Nephron progenitor cell (in vitro differentiated cells): ENCODE measurements around the gene ABI3BP.
"Not testable (repeated sequence)": the region's sequence is repeated elsewhere in the genome, so short reads cannot be mapped to it uniquely, and the experiment has no call there.

Source experiments
- DNase-seq: peaks from one replicate; pipeline ENCODE4 v3.0.0; 2021
- H3K27ac Mint-ChIP-seq: 2 replicates; pipeline ENCODE4 v1.8.0; 2021; ENCODE audit warnings: mild to moderate bottlenecking, moderate library complexity, mixed read lengths
- H3K27me3 Mint-ChIP-seq: 2 replicates; pipeline ENCODE4 v1.8.0; 2021; ENCODE audit warnings: mild to moderate bottlenecking, low read depth, mixed read lengths; ENCODE audit not compliant: poor library complexity
- H3K36me3 Mint-ChIP-seq: 2 replicates; pipeline ENCODE4 v1.8.0; 2021; ENCODE audit warnings: low read depth, mixed read lengths
- H3K4me1 Mint-ChIP-seq: 2 replicates; pipeline ENCODE4 v1.8.0; 2021; ENCODE audit warnings: mixed read lengths
- H3K4me3 Mint-ChIP-seq: 2 replicates; pipeline ENCODE4 v1.8.0; 2021; ENCODE audit warnings: mild to moderate bottlenecking, moderate library complexity, mixed read lengths
- H3K9me3 Mint-ChIP-seq: 2 replicates; pipeline ENCODE4 v1.8.0; 2021; ENCODE audit warnings: mild to moderate bottlenecking, moderate library complexity, mixed read lengths
- CTCF ChIP-seq: fragments of 200-600 bp; sonication (generic); IDR thresholded peaks from 2 replicates; pipeline ENCODE4 v1.5.0; 2021; ENCODE audit warnings: antibody characterized with exemption

The ABI3BP gene

DNA sequence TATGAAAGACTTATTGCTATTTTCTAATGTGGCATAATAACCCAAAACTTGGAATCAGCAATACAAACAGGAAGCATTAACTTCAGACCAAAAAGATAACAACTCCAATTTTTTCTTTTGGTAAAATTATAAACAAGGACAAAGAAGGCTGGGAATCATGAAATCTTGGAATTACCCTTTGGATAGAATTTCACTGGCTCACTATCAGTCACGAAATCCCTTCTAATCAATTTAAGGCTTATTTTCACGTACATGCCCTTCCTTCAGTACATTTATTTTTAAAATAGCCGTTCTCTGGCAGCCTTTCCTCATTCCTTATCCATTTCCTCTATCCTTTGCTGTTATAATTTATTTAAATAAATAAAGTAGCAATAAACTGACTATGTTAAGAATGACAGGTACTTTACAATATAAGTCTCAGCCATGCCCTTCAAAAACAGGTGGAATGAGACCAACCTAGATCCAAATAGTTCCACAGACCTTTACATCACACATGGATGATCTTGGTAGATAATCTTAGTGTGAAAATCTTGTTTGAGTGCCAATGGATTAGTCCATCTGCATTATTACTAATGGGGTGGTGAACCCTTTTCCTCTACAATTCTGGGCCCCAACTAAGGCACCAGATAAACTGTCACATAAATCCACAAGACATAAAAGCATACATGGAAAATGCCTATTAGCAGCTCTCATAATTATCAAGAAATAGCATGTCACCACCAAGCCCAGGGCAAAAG lies 38.9 kb downstream of the ABI3BP start:
- Mint-ChIP-seq H3K36me3 (no peaks in the 10 kb centered on the region), H3K4me1 (no peaks in the 10 kb centered on the region), H3K27ac (no peak overlapping the region), H3K4me3 (no peak overlapping the region), H3K27me3 (peaks cover 3% of the 10 kb centered on the region), H3K9me3 (peaks cover 5% of the 10 kb centered on the region)
- DNase-seq, result no peak
- no peak for TF ChIP-seq CTCF

DNA sequence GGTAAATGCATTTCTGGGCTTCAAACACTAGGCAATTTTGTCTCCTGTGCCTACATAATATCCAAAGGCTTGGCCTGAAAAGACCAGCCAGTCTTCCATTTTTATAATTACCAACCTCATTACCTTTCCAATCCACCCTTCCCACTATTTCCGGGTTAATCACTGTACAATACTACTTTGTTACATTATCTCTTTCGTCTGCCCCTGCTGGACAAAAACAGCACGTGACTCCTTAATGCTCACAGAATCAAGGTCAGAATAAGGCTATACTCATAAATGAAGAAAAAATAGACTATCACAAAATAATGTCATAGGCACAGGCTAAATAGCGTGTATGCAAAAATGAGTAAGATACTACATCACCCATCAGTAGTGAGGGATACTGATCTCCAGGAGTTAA lies 40.1 kb downstream of the ABI3BP start:
- no peaks in the 10 kb centered on the region for H3K4me1 Mint-ChIP-seq
- H3K27ac Mint-ChIP-seq, result no peak overlapping the region
- no peak overlapping the region for H3K4me3 Mint-ChIP-seq
- no peak for DNase-seq
- H3K36me3 Mint-ChIP-seq, result no peaks in the 10 kb centered on the region
- TF ChIP-seq CTCF, result no peak
- H3K27me3 Mint-ChIP-seq, result peaks cover 3% of the 10 kb centered on the region
- no peaks in the 10 kb centered on the region for H3K9me3 Mint-ChIP-seq

DNA sequence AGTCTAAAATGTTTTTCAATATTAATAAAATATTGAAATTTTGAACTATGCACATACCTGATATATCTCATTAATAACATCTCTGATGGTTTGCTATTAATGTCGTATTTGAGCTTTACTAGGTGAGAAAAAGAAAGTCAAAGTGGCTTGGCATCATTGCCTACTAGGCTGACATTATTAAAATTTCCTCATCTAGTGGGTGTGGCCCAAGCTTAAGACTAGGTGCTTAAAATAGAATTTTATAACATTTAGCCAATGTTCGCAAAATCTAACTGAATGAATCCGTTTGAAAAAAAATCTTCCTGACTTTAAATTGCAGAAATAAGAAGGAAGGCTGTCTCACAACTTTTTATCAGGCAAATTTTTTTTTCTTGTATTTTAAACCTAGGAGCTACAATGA lies 46.1 kb downstream of the ABI3BP start:
- no peak for TF ChIP-seq CTCF
- Mint-ChIP-seq H3K4me1 (no peaks in the 10 kb centered on the region), H3K4me3 (no peak overlapping the region), H3K9me3 (no peaks in the 10 kb centered on the region), H3K36me3 (no peaks in the 10 kb centered on the region), H3K27me3 (no peaks in the 10 kb centered on the region), H3K27ac (no peak overlapping the region)
- DNase-seq, result no peak

- not testable (repeated sequence) for H3K27ac Mint-ChIP-seq, H3K4me1 Mint-ChIP-seq, H3K9me3 Mint-ChIP-seq, DNase-seq, H3K4me3 Mint-ChIP-seq, H3K27me3 Mint-ChIP-seq, H3K36me3 Mint-ChIP-seq
Observed at GRCh38 chr3:100946096-100946495, 47.1 kb downstream of the ABI3BP start.

DNA sequence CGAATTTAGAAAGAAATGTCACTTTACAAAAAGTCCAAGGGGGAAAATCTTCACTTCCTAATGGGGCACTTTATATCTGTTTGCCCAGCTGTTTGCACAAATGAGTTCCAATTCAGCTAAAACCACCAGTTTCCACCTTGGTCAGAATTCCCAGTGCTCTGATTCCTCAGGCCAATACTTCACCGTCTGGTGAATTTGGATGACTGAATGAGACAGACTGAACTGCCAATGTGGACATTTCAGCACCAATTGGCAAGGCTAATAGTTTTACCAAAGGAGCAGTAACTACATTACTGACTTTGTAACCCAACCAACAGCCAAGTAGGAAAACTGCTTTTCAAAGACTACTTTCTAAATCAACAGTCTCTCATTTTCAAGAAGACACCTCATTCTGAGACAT lies 51.8 kb downstream of the ABI3BP start:
- H3K27me3 Mint-ChIP-seq, result no peaks in the 10 kb centered on the region
- H3K4me3 Mint-ChIP-seq, result no peak overlapping the region
- DNase-seq, result no peak
- no peaks in the 10 kb centered on the region for H3K9me3 Mint-ChIP-seq
- no peaks in the 10 kb centered on the region for H3K36me3 Mint-ChIP-seq
- H3K4me1 Mint-ChIP-seq, result no peaks in the 10 kb centered on the region
- H3K27ac Mint-ChIP-seq, result no peak overlapping the region
- no peak for TF ChIP-seq CTCF

- Mint-ChIP-seq H3K27me3 (no peaks in the 10 kb centered on the region), H3K4me3 (no peak overlapping the region), H3K9me3 (no peaks in the 10 kb centered on the region), H3K36me3 (no peaks in the 10 kb centered on the region), H3K4me1 (no peaks in the 10 kb centered on the region), H3K27ac (no peak overlapping the region)
- TF ChIP-seq CTCF, result no peak
- DNase-seq, result no peak
Observed at GRCh38 chr3:100941041-100941440, 52.2 kb downstream of the ABI3BP start.
